Lower leg skin (tissue), 3 donors: Measurements from ENCODE around the gene ANK3.

Source experiments
- POLR2A ChIP-seq, 2 donors: fragments of 450-650 bp; IDR thresholded peaks; one replicate each; pipeline ENCODE4 v1.6.1; 2016 to 2017; ENCODE audit warnings: antibody characterized with exemption in 2 of 2, mild to moderate bottlenecking in 1 of 2, moderate library complexity in 1 of 2
- TF ChIP-seq, protein P1 (sequence below), 3 donors: fragments of 450-650 bp; IDR thresholded peaks; one replicate each; pipeline ENCODE4 v1.5.1; 2016; ENCODE audit warnings: antibody characterized with exemption in 3 of 3, mild to moderate bottlenecking in 3 of 3, moderate library complexity in 2 of 3

DNA sequence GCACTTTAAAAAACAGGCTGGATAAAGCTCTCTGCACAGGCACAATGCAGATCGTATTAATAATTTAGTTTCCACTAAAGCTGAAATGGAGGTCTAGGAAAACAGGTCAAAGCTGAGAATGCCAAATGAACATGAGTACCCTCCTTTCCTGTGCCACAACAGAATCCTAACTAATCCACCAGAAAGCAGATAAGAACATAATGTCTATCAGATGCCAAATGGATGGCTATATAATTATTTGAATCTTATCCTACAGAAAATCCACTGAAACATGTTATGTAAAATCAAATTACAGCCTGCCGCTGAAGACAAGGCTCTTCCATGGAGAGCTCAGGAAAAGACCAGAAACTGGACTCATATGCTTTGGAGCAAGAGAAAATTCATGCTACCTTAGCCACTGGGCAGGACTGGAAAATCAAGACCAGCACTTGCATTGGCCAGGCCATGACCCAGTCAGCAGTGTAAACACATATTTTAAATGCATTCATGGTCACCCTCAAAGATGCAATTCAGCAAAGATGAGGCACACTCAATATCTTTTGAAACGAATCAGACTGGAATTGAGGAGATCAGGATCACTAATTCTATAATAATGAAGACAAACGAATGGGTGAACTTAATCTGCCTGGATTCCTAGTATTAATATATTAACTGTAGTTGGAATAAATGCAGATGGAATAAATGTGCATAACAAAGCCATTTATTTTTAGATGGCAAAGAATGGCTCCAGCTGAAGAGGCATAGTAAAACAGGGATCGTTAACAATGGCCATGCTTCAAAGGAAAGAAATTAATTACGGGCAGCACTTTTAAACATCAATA, 13.2 kb downstream of the ANK3 start:
- TF ChIP-seq, protein P1, sequence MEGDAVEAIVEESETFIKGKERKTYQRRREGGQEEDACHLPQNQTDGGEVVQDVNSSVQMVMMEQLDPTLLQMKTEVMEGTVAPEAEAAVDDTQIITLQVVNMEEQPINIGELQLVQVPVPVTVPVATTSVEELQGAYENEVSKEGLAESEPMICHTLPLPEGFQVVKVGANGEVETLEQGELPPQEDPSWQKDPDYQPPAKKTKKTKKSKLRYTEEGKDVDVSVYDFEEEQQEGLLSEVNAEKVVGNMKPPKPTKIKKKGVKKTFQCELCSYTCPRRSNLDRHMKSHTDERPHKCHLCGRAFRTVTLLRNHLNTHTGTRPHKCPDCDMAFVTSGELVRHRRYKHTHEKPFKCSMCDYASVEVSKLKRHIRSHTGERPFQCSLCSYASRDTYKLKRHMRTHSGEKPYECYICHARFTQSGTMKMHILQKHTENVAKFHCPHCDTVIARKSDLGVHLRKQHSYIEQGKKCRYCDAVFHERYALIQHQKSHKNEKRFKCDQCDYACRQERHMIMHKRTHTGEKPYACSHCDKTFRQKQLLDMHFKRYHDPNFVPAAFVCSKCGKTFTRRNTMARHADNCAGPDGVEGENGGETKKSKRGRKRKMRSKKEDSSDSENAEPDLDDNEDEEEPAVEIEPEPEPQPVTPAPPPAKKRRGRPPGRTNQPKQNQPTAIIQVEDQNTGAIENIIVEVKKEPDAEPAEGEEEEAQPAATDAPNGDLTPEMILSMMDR (IDR thresholded peaks at IDR 0.05) = no peak
- TF ChIP-seq POLR2A (IDR thresholded peaks at IDR 0.05) = no peak
